NCI-H345 (cell line): ENCODE data around the gene SULT2B1.
"Not testable (repeated sequence)": the region's sequence is repeated elsewhere in the genome, so short reads cannot be mapped to it uniquely, and the experiment has no call there.

Source experiments
- DNase-seq: peaks from one replicate; lab custom pipeline; 2025; lab: John Stamatoyannopoulos, UW

SULT2B1 gene

GRCh38 chr19:48618916-48619691, 67.1 kb downstream of the SULT2B1 start, which contains the start of the genes RPL18 and SPHK2:
RPL18 (minus strand) TSS chr19:48619178; CDS start chr19:48619143, 35 bp downstream.
SPHK2 (plus strand) TSS chr19:48619506; CDS start chr19:48620515, 1,009 bp downstream.
- DNase-seq, result peak; percentile 98

GRCh38 chr19:48619692-48620585, 68.0 kb downstream of the SULT2B1 start:
- DNase-seq, result no peak

- no peak for DNase-seq
Observed at GRCh38 chr19:48623556-48624066, 71.6 kb downstream of the SULT2B1 start.

- DNase-seq, result peak; percentile 97
Observed at GRCh38 chr19:48624067-48624594, 72.2 kb downstream of the SULT2B1 start.

GRCh38 chr19:48624791-48625723, 73.1 kb downstream of the SULT2B1 start:
- no peak for DNase-seq

- no peak for DNase-seq
Observed at GRCh38 chr19:48625891-48626327, 73.9 kb downstream of the SULT2B1 start.

GRCh38 chr19:48627201-48627864, 75.4 kb downstream of the SULT2B1 start:
- DNase-seq, result no peak

- DNase-seq, result no peak
Observed at GRCh38 chr19:48627865-48628314, 75.9 kb downstream of the SULT2B1 start.

GRCh38 chr19:48628486-48629296, 76.7 kb downstream of the SULT2B1 start:
- DNase-seq, result no peak

GRCh38 chr19:48629297-48629598, 77.3 kb downstream of the SULT2B1 start:
- DNase-seq, result no peak

GRCh38 chr19:48629599-48630295, 77.8 kb downstream of the SULT2B1 start:
- no peak for DNase-seq

GRCh38 chr19:48630296-48631063, 78.5 kb downstream of the SULT2B1 start:
- DNase-seq, result no peak

- DNase-seq, result no peak
Observed at GRCh38 chr19:48631225-48631624, 79.3 kb downstream of the SULT2B1 start.

GRCh38 chr19:48632286-48632685, 80.3 kb downstream of the SULT2B1 start:
- DNase-seq, result not testable (repeated sequence)

GRCh38 chr19:48632692-48633147, 80.7 kb downstream of the SULT2B1 start:
- no peak for DNase-seq

GRCh38 chr19:48633148-48634035, 81.4 kb downstream of the SULT2B1 start:
- DNase-seq, result no peak

GRCh38 chr19:48634036-48634342, 82.0 kb downstream of the SULT2B1 start:
- DNase-seq, result no peak
